ENCODE measurements around the gene CRACR2A.

GRCh38 chr12:3747543-3747942 is 5.4 kb downstream of the CRACR2A start:
- no peak for TF ChIP-seq HMG20A (CRISPR knock-in tag; conservative IDR thresholded peaks at IDR 0.05)
- TF ChIP-seq GATA2 (CRISPR knock-in tag; IDR thresholded peaks at IDR 0.05) = no peak
- no peak for TF ChIP-seq CTCF (IDR thresholded peaks at IDR 0.05 in 2 of 3, conservative IDR thresholded peaks at IDR 0.05 in 1 of 3; ENCODE audit: insufficient read depth in 2 of 3, low read depth in 1 of 3, low read length in 3 of 3)
- no peak for TF ChIP-seq NONO (IDR thresholded peaks at IDR 0.05; ENCODE audit: low read depth in 2 of 2, low read length in 1 of 2)
- no peak for TF ChIP-seq AFF4 (CRISPR knock-in tag; IDR thresholded peaks at IDR 0.05)
- no peak for TF ChIP-seq STAT5B (CRISPR knock-in tag; IDR thresholded peaks at IDR 0.05)
- no peak for TF ChIP-seq KLF13 (tag; IDR thresholded peaks at IDR 0.05; ENCODE audit: borderline replicate concordance, low read depth)
- no peak for TF ChIP-seq ATF3 (IDR thresholded peaks at IDR 0.05)
- no peak for TF ChIP-seq ATF3 (CRISPR knock-in tag; conservative IDR thresholded peaks at IDR 0.05)
- no peak for TF ChIP-seq SMAD3 (CRISPR knock-in tag; conservative IDR thresholded peaks at IDR 0.05)
- TF ChIP-seq IRF1 (CRISPR knock-in tag; IDR thresholded peaks at IDR 0.05; ENCODE audit: borderline replicate concordance) = no peak

Data from K562 (cell line).